ENCODE data around the gene PBX1. TPM values are rescaled to one million over a fixed set of nuclear protein-coding genes. Genes with fewer than 3 reads are reported as not detected.

The PBX1 gene
- total and polyA plus RNA-seq, 2 experiments from 2014 or later = 9.7 to 38.8 TPM

- Histone ChIP-seq H3K27me3 (replicated peaks; ENCODE audit: insufficient read depth) (no peaks in the 10 kb centered on the region), H3K9me3 (ENCODE audit: low read depth) (no peaks in the 10 kb centered on the region), H3K36me3 (ENCODE audit: low read depth) (no peaks in the 10 kb centered on the region; the same call in 1 of the 2 replicates), H3K9me2 (ENCODE audit: insufficient read depth) (peaks cover 6% of the 10 kb centered on the region; the same call in 1 of the 2 replicates), H3K79me2 (ENCODE audit: insufficient read depth) (peaks cover 79% of the 10 kb centered on the region), H3F3A (ENCODE audit: insufficient read depth) (peaks cover 7% of the 10 kb centered on the region), H3K4me2 (ENCODE audit: unreplicated experiment) (no peak overlapping the region), H3K4me1 (ENCODE audit: insufficient read depth) (peaks cover 12% of the 10 kb centered on the region), H2AFZ (no peak overlapping the region), H3K9ac (no peak overlapping the region), H3K4me3 (no peak overlapping the region), H3K27ac (no peak overlapping the region), H4K20me1 (ENCODE audit: insufficient read depth) (0 out of 2 replicates have a peak, but pooled peaks cover 6% of the 10 kb centered on the region)
- DNase-seq = no peak
- in situ Hi-C loops (cut with MboI) = no loop called here
- 83 to 92% methylated on average over 1 of the region's 1 CpG for WGBS, 2 experiments (ENCODE audit: low coverage in 1 of 2, low lambda C conversion rate in 2 of 2, missing lambda C conversion rate in 2 of 2)
- TF ChIP-seq EZH2phosphoT487 (IDR thresholded peaks at IDR 0.05; ENCODE audit: insufficient read depth, low read depth) (no peak), EZH2 (IDR thresholded peaks at IDR 0.05; ENCODE audit: insufficient read depth, poor library complexity, severe bottlenecking) (no peak)
Observed at GRCh38 chr1:164596172-164596571, 37.2 kb downstream of the PBX1 start.

GRCh38 chr1:164598719-164599118, 39.7 kb downstream of the PBX1 start:
- Histone ChIP-seq H3K4me3 (no peak overlapping the region), H3F3A (ENCODE audit: insufficient read depth) (peaks cover 19% of the 10 kb centered on the region), H3K27ac (no peak overlapping the region), H4K20me1 (ENCODE audit: insufficient read depth) (0 out of 2 replicates have a peak, but pooled peaks cover 6% of the 10 kb centered on the region), H3K4me1 (ENCODE audit: insufficient read depth) (peaks cover 19% of the 10 kb centered on the region), H3K4me2 (ENCODE audit: unreplicated experiment) (no peak overlapping the region), H3K9me2 (ENCODE audit: insufficient read depth) (peaks cover 6% of the 10 kb centered on the region; the same call in 1 of the 2 replicates), H3K36me3 (ENCODE audit: low read depth) (no peaks in the 10 kb centered on the region; the same call in 1 of the 2 replicates), H3K9me3 (ENCODE audit: low read depth) (no peaks in the 10 kb centered on the region), H3K27me3 (replicated peaks; ENCODE audit: insufficient read depth) (no peaks in the 10 kb centered on the region), H3K79me2 (ENCODE audit: insufficient read depth) (peaks cover 64% of the 10 kb centered on the region), H3K9ac (no peak overlapping the region), H2AFZ (no peak overlapping the region)
- DNase-seq = no peak
- TF ChIP-seq EZH2phosphoT487 (IDR thresholded peaks at IDR 0.05; ENCODE audit: insufficient read depth, low read depth) (no peak), EZH2 (IDR thresholded peaks at IDR 0.05; ENCODE audit: insufficient read depth, poor library complexity, severe bottlenecking) (no peak)
- WGBS, 2 experiments (ENCODE audit: low coverage in 1 of 2, low lambda C conversion rate in 2 of 2, missing lambda C conversion rate in 2 of 2) = 89 to 92% methylated on average over 6 of the region's 6 CpGs
- in situ Hi-C loops (cut with MboI) = no loop called here

GRCh38 chr1:164599272-164599671, 40.3 kb downstream of the PBX1 start:
- DNase-seq = no peak
- no peak for TF ChIP-seq EZH2phosphoT487 (IDR thresholded peaks at IDR 0.05; ENCODE audit: insufficient read depth, low read depth)
- TF ChIP-seq EZH2 (IDR thresholded peaks at IDR 0.05; ENCODE audit: insufficient read depth, poor library complexity, severe bottlenecking) = no peak
- peaks cover 62% of the 10 kb centered on the region for H3K79me2 ChIP-seq (ENCODE audit: insufficient read depth)
- WGBS, 2 experiments (ENCODE audit: low coverage in 1 of 2, low lambda C conversion rate in 2 of 2, missing lambda C conversion rate in 2 of 2) = 67% methylated on average over 5 of the region's 5 CpGs
- H3F3A ChIP-seq (ENCODE audit: insufficient read depth) = peaks cover 19% of the 10 kb centered on the region
- H2AFZ ChIP-seq = no peak overlapping the region
- H4K20me1 ChIP-seq (ENCODE audit: insufficient read depth) = 0 out of 2 replicates have a peak, but pooled peaks cover 6% of the 10 kb centered on the region
- no peaks in the 10 kb centered on the region for H3K9me3 ChIP-seq (ENCODE audit: low read depth)
- no peak overlapping the region for H3K27ac ChIP-seq
- no peak overlapping the region for H3K9ac ChIP-seq
- no peak overlapping the region for H3K4me2 ChIP-seq (ENCODE audit: unreplicated experiment)
- no peaks in the 10 kb centered on the region for H3K27me3 ChIP-seq (replicated peaks; ENCODE audit: insufficient read depth)
- H3K9me2 ChIP-seq (ENCODE audit: insufficient read depth) = peaks cover 6% of the 10 kb centered on the region; the same call in 1 of the 2 replicates
- H3K4me1 ChIP-seq (ENCODE audit: insufficient read depth) = peaks cover 22% of the 10 kb centered on the region
- no peak overlapping the region for H3K4me3 ChIP-seq
- in situ Hi-C loops (cut with MboI) = no loop called here
- no peaks in the 10 kb centered on the region; the same call in 1 of the 2 replicates for H3K36me3 ChIP-seq (ENCODE audit: low read depth)

GRCh38 chr1:164601399-164602100, 42.6 kb downstream of the PBX1 start:
- TF ChIP-seq EZH2 (IDR thresholded peaks at IDR 0.05; ENCODE audit: insufficient read depth, poor library complexity, severe bottlenecking) (no peak), EZH2phosphoT487 (IDR thresholded peaks at IDR 0.05; ENCODE audit: insufficient read depth, low read depth) (no peak)
- peak overlapping the region; percentile 39; the same call in 1 of the 2 replicates for H3K9ac ChIP-seq
- peak overlapping the region; percentile 26; the same call in 1 of the 2 replicates for H2AFZ ChIP-seq
- H3K36me3 ChIP-seq (ENCODE audit: low read depth) = no peaks in the 10 kb centered on the region; the same call in 1 of the 2 replicates
- DNase-seq = no peak
- H3K4me2 ChIP-seq (ENCODE audit: unreplicated experiment) = peak overlapping the region; percentile 92
- WGBS, 2 experiments (ENCODE audit: low coverage in 1 of 2, low lambda C conversion rate in 2 of 2, missing lambda C conversion rate in 2 of 2) = 52 to 54% methylated on average over 5 of the region's 5 CpGs
- H3K27ac ChIP-seq = peak overlapping the region; percentile 41; the same call in 1 of the 2 replicates
- in situ Hi-C loops (cut with MboI) = loop anchor here (25.0 kb wide), 2 partner anchors 186 to 1064 kb away; no protein-coding TSS in a partner anchor
- no peaks in the 10 kb centered on the region for H4K20me1 ChIP-seq (ENCODE audit: insufficient read depth)
- no peaks in the 10 kb centered on the region for H3K9me2 ChIP-seq (ENCODE audit: insufficient read depth)
- peak overlapping the region; percentile 60; the same call in 1 of the 2 replicates for H3K4me3 ChIP-seq
- H3K27me3 ChIP-seq (replicated peaks; ENCODE audit: insufficient read depth) = no peaks in the 10 kb centered on the region
- peaks cover 19% of the 10 kb centered on the region for H3F3A ChIP-seq (ENCODE audit: insufficient read depth)
- H3K4me1 ChIP-seq (ENCODE audit: insufficient read depth) = peaks cover 32% of the 10 kb centered on the region
- H3K9me3 ChIP-seq (ENCODE audit: low read depth) = no peaks in the 10 kb centered on the region
- peaks cover 62% of the 10 kb centered on the region for H3K79me2 ChIP-seq (ENCODE audit: insufficient read depth)
